CD4-positive, alpha-beta T cell treated with Interleukin-15 for 1 hour (primary cell): ENCODE data around the gene STARD5.

ENCODE experiments used
- DNase-seq: peaks from one replicate; pipeline ENCODE4 v3.0.0-alpha.2; 2020

The STARD5 gene

DNA sequence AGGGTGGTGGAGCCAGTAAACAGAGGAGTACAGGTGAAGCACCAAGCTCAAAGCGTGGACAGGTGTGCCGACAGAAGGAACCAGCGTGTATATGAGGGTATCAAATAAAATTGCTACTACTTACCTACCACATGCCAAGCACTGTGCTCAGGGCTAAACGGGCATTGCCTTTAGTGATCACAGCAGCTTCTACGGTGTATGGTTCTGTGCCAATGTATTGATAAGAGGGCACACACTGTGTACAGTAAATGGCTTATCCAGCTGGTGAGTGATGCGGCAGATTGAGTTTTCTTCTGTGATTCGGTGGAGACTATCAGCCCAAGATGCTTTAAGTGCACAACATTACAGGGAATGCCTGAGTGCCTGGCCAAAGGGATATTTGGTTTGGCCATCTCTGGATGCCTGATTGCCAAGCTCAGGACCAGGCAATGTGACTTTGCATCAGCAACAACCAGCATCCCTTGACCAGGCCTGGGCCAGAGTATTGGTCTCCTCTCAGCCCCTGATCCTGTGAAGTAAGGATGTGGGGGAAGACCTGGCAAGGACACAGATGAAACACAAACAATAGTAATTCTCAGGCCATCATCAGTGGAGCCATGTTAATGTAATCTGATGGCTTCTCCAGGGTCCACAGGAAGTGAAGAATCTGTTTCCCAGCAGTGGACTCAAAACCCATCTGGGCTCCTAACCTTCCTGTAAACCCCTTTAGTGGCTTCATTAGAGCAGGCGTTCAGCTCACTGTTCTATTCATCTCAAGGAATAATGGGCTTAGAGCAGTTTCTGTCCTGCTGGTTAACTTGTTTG, 14.1 kb downstream of the STARD5 start:
- no peak for DNase-seq

DNA sequence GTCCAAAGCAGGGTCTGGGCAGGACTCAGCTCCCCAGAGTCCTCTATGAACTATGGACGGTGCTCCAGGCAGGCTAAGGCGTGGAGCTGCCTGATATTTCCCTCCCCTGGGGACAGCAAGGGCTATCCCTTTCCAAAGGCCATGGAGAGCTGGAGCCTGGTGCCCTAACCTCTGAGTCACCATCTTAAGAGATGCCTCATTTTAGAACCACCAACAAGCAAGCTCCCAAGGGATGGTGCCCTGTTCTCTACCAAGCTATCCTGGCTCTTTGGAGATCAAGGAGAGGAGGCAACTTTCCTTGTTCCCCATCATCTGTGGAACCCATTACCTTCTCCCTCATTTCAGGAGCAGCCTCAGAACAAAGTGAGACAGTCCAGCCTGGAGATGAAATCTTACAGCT, 15.7 kb downstream of the STARD5 start:
- no peak for DNase-seq

DNA sequence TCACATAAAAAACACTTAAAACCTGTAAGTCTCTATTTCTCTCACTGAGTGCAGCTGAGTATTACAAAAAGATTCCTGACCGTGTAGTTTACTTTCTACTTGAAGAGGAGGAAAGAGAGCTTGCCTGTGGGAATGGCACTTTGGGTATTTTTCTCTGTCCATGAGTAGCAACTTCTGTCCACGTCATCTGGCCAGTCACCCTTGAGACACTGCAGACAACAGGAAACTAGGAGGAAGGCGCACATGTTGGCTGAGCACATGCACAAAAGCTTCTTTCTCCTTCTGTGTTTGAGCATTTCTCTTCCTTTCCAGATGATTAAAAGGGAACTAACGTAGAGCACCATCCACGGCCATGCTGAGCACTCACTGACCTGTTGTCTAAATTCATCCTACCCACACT, 19.7 kb downstream of the STARD5 start:
- DNase-seq = peak; percentile 52

DNA sequence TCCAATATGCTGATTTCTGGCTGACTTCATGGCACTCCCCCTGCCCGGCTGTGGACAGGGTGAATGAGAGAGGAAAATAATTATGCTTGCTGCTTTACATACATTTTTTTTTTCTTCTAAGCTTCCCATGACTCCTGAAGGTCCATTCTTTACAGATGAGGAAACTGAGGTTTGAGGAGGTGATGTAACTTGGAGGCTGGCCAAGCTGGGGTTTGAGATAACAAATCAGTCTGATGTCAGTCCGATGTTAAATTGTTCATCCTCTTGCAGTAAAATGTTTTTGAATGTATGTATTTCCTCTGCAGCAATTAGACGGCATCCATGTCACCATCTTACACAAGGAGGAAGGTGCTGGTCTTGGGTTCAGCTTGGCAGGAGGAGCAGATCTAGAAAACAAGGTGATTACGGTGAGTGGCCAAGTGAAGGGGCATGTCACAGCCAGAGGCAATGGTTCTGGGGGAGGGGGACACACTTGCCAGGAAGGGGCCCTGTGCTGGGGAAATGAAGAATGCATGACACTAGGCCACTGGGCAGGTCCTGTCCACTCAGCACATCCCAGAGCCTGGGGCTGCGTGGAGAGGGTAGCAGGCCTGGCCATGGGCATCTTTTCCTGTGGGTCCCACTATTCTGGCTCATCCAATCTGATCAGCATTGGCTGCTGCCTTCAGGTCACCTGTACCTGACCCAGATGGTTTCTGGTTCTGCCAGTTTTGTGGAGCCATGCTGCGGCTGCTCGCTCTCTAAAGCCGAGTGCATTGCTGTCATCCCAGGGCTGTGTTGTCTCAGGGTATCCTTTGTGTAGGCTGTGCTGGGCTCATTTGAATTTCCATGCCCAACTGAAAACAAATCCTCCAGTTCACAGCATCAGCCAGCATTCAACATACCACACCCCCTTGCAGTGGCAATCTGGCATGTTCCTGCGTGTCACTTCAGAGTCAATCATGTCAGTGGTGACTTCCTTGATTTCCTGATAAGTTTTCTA, 20.4 kb downstream of the STARD5 start:
- DNase-seq = no peak

DNA sequence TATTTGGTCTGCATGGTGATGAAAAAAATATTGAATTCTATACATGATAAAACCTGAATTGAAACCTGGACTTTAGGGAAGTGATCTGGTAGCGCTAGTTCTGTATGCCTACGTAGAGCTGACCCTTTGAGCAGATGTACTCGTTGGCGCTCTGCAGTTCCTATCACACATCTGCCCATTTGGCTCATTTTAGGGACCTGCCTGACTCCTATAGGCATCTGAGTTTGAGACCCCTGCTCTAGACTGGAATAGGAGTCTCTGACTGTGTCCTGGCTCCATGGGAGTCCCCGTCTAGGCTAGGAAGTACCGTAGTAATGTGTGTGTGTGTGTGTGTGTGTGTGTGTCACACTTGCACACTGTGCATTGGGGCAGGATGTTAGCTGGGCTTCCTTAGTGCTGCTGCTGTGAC, 21.2 kb downstream of the STARD5 start:
- DNase-seq = peak; percentile 42

DNA sequence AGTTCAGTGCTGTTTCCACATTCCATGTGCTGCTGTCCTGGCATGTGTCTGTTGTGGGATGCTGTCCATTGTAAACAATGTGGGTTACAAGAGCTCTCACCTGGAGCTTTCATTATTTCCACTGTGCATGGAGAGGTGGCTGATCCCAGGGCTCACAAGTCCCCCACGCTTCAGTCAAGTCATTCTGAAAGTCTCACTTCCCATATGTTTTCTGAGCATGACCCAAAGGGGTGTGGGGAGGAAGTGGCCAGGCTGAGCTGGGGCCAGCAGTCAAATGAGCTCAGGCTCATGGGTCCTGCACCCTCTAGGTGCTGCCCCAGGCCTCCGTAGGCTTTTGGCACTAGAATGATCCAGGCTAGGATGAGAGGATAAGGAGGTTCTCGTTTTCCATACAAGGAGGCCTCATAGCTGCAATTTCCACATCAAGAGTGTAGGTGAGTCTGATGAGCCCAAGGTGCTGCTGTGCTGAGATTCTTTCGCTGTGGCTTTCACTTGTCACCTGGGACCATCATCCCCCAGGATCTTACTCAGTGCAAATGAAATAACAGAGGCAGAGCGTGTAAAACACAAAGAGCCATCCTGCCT, 22.0 kb downstream of the STARD5 start:
- peak; percentile 69 for DNase-seq

DNA sequence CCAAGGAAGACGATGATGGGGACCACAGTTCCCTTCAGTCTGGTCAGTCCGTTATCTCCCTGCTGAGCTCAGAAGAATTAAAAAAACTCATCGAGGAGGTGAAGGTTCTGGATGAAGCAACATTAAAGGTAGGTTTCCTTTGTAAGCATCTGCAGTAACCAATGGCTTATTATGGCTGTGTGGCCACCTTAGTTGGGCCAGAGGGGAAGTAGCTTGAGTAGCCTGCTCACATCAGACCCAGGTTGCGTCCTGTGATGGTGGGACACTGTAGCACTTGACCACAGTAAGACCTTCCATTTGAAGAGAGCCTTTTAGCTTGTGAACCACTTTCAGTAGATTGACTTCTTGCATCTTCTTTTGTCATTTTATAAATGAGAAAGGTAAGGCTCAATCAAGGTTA, 22.6 kb downstream of the STARD5 start:
- DNase-seq = no peak

DNA sequence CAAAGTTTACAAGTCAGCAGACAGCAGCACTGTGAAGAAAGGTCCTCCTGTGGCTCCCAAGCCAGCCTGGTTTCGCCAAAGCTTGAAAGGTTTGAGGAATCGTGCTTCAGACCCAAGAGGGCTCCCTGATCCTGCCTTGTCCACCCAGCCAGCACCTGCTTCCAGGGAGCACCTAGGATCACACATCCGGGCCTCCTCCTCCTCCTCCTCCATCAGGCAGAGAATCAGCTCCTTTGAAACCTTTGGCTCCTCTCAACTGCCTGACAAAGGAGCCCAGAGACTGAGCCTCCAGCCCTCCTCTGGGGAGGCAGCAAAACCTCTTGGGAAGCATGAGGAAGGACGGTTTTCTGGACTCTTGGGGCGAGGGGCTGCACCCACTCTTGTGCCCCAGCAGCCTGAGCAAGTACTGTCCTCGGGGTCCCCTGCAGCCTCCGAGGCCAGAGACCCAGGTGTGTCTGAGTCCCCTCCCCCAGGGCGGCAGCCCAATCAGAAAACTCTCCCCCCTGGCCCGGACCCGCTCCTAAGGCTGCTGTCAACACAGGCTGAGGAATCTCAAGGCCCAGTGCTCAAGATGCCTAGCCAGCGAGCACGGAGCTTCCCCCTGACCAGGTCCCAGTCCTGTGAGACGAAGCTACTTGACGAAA, 24.2 kb downstream of the STARD5 start:
- DNase-seq = no peak

DNA sequence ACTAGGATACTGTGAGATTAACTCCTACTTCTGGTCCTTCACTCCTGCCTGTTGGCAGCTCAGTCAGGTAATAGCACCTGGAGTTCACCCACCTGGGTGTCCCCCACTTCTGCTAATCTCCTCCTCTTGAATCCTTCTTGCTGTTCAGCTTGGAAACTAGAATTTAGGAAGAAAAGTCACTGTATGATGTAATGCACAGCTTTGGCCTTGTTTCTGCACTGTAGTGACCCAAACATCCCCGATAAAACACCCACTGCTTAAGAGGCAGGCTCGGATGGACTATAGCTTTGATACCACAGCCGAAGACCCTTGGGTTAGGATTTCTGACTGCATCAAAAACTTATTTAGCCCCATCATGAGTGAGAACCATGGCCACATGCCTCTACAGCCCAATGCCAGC, 24.8 kb downstream of the STARD5 start:
- no peak for DNase-seq

DNA sequence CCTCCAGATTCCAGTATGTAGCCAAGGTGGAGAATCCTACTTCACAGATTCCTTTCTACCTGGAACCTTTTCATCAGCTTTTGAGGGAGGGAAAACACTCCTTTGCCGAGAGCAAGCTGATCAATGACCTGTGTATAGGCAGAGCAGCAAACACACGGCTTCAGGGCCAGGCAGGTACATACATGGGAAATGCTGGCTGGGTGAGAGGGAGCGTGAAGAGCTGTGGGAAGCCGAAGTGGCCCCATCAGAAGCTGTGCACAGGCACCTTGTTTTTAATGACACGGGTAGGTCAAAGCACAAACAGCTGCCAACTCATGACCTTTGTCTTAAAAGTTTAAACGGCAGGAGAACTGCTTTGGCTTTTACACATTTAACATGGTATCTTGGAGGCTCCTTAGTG, 25.3 kb downstream of the STARD5 start:
- DNase-seq = no peak

DNA sequence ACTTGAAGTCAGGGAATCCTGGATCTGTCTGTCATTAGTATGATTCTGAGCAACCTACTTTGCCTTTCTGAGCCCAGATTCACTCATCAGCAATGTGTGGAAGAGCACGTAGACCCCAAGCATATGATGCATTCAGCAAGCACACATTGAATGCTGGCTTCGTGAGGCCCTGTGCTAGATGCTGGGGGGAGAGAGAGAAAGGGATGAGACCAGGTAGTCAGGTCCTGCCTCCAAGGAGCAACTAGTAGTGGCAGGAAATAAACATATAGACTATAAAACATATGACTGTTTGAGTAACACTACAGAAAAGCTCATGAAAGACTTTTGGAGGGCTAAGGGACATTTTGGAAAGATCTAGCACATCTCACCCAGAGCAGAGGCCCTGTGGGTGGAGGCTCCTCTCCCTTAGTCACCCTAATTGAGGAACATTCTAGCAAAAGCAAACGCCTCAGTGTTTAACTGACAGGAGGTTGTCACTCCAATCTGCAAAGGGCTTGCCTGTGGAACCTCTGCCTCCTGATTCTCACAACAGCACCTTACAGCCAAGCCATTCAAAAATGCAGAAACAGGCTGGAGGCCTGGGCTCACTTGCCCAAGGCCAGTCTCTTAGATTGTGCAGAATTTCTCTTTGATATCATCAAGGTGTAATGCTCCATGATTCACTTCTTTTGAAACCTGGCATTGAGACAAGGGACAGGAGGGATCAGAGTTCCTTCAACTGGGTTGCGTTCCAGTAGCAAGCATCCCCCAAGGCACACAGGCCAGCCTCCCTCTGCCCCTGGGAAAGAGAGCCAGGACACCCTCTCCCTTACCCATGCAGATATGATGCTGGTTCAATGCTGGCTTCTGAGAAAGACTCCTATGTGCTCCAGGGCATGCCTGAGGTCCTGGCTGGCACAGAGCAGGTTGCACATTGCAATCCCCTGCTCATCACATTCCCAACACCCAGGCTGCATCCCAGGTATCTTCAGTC, 26.1 kb downstream of the STARD5 start:
- DNase-seq = peak; percentile 32

DNA sequence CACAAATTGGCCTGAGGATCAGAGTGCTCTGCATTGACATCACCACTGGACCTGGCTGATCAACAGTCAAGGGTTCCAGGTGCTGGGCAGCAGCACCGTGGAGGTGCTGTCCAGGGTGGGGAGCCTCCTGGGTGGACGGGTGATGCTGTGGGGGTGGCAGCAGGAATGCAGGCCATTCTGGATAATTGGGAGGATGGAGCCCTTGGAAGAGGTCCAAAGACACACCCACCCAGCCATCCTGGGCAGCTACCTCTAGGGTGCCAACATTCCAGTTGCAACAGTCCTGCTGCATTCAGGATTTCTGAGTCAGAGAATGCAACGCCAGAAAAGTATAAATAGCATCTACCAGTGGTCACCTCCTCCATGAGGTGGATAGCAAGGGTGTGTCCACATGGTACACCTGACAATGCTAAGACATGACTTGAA, 26.8 kb downstream of the STARD5 start:
- no peak for DNase-seq

DNA sequence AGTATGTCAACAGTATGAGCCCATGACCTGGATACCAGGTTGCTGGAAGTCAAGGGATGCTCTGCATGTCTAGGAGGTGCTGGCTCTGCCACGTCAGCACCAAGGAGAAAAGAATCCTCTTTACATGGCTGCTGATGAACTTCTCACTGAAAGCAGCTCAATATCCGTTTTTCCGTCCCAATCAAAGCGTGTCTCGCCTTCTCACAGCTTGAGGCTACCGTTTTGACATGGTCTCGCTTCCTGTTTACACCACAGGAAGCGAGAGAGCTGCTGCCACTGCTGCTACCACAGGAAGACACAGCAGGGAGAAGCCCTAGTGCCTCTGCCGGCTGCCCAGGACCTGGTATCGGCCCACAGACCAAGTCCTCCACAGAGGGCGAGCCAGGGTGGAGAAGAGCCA, 27.3 kb downstream of the STARD5 start:
- DNase-seq = peak; percentile 84

DNA sequence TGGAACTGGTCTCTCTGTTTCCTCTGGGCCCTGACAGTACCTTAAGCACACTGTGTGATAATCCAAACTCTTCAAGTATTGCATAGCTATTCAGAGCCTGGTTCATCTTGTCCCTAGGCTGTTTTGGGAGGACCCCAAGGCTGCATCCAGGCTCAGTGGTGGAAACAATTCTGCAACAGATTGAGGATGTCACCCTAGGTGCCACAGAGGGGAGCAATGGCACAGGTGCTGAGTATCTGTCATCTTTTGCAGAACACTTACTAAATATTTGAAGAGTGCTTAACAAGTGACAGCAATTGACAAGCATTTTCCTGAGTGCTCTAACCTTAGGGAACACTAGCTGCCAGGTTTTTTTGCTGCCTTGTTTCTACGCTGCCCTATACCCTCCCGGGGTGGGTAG, 27.8 kb downstream of the STARD5 start:
- no peak for DNase-seq

DNA sequence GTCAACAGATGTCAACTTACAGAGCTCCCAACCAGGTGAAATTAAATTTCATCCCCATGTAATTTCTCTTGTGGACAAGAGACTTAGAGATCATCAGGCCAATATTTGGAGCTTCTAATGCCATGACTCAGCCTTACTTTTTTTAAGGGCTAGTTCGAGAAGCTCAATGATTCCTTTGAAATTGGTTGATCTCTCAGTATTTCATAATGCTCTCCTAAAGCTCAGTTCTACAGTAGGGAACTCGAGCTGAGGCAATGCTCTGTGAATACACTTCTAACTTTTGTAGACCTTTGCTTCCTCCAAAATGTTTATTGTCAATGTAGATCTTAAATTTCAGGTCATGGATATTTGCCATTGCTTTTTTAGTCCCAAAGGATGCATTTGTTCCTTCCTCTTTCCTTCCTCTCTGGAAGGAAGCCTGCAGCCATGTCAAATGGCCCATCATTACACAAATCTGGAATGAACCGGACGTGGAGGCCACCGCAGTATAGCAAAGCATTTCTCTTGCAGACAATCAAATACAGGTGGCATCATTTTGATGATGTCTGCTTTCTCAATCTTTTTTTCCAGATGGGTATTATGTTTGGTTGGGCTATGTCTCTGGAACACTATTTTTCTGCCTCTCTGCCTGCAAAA, 28.3 kb downstream of the STARD5 start:
- DNase-seq = no peak

DNA sequence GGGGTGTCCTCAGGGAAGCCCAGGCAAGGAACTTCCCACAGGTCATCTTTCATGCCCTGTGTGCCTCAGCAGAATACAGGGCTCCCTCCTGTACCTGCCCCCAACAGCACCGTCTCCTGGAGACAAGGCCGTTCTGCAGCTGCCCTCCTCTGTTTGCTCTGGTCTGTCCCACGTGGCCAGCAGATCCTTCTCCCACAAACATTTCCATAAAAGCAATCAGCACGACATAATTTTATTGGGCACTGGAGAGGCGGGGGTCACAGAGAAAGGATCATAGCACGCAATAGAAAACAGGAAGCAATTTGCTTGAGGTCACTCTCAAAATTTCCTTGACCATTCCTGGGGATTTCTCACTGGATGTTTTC, 29.4 kb downstream of the STARD5 start:
- DNase-seq = peak; percentile 41

DNA sequence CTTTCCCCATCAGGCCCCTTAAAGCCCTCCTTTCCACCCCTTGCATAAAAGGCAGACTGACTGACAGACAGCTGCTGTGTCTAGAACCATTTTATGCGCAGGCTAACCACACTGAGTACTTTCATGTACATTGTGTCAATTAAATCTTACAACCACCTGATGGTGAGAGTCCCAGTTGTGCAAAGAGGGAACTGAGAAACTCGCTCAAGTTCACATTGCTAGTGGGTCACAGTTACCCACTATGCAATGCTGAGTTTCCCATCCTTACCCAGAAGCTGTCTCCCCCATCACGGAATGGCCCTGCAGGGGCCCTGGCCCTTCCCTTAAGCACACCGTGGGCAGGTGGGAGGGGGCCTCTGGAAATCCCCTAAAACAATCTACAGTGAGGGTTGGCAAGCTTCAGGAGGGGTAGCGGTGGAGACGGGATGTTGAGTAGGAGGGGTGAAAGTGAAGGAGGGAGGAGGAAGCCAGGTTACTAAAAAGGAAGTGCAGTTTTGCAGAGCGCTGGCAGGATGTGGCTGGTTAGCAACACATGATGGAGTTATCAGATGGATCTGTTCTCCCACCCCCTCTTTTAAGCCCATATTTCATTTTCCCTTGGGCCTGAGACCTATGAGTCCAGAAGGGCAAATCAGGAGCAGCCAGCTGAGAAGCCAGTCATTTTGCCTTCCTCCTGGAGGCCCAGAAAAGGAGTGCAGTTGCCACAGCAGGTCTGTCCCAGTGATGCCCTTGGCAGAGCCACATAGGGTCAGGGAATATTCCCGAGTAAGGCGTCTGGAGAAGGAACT, 30.0 kb downstream of the STARD5 start:
- peak; percentile 86 for DNase-seq

DNA sequence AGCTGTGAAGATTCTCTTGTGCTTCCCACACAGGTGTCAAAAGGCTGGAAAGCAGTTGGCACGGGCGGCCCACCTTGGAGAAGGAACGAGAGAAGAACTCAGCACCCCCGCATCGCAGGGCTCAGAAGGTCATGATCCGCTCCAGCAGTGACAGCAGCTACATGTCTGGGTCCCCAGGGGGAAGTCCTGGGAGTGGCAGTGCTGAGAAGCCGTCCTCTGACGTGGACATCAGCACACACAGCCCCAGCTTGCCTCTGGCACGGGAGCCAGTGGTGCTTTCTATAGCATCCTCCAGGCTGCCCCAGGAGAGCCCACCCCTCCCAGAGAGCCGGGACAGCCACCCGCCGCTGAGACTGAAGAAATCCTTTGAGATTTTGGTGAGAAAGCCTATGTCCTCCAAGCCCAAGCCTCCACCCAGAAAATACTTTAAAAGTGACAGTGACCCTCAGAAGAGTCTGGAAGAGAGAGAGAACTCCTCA, 31.4 kb downstream of the STARD5 start:
- DNase-seq = peak; percentile 88

DNA sequence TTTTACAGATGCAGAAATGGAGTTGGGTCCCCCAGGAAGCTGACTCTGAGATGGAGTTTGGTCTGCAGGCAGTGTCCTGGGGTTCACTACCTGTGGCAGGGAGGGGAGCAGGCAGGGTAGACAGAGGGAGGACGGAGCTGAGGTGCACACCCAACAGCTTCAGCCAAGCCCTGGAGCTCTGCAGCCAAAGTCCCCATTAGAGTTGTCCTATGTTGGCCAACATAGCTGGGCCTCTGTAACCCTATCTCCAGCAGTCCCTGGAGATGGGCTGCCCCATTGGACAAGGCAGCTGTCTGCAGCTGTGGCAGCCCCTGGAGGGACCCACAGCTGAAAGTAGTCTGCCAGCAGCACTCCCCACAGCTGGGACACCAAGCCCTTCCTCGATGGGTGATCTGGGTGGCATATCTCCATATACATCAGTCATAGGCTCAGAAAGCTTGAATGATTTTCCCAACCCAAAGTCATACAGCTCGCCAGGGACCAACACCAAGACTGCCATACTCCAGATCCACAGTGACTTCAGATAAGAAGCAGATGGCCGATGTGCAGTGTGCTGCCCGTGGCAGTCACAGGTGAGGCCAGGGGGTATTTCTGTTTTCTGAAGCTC, 31.9 kb downstream of the STARD5 start:
- no peak for DNase-seq

DNA sequence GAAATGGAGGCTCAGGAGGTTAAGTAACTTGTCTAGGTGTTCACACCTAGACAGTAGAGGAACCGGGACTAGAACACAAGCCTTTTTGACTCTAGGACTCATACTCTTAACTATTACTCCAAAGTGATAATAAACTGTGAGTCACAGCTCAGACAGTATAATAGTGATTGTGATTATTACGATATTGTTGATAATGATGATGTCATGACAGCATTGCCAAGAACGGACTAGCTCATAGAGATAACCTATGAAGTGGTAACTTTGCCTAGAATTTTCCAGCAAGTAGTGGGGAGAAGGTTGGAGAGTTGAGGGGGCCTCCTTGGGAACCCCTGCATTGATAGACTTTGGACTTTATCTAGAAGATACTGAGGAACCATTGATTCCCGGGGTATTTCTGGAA, 34.0 kb downstream of the STARD5 start:
- no peak for DNase-seq
